Parathyroid adenoma (tissue), 2 donors: ENCODE data around the gene TIMP1.

Experiments
- H2AFZ ChIP-seq: fragments of 300-600 bp; sonication (generic); one replicate; pipeline ENCODE4 v1.7.0; 2017; ENCODE audit warnings: antibody characterized with exemption, mild to moderate bottlenecking
- H3K27ac ChIP-seq: fragments of 300-600 bp; sonication (generic); one replicate; pipeline ENCODE4 v1.7.0; 2017
- H3K27me3 ChIP-seq: fragments of 300-600 bp; sonication (generic); one replicate; pipeline ENCODE4 v1.7.0; 2017; ENCODE audit warnings: low read length; ENCODE audit not compliant: control insufficient read depth, insufficient read depth
- H3K36me3 ChIP-seq: fragments of 300-600 bp; sonication (generic); one replicate; pipeline ENCODE4 v1.7.0; 2017; ENCODE audit warnings: low read length; ENCODE audit not compliant: control insufficient read depth, insufficient read depth
- H3K4me1 ChIP-seq: fragments of 300-600 bp; sonication (generic); one replicate; pipeline ENCODE4 v1.7.0; 2017; ENCODE audit warnings: control low read depth
- H3K4me2 ChIP-seq: fragments of 300-600 bp; sonication (generic); one replicate; pipeline ENCODE4 v1.7.0; 2017; ENCODE audit warnings: low read length
- H3K4me3 ChIP-seq: fragments of 300-600 bp; sonication (generic); one replicate; pipeline ENCODE4 v1.7.0; 2017; ENCODE audit warnings: low read depth, low read length
- H3K79me2 ChIP-seq: fragments of 300-600 bp; sonication (generic); one replicate; pipeline ENCODE4 v1.7.0; 2017; ENCODE audit warnings: control low read depth
- H3K9ac ChIP-seq: fragments of 300-600 bp; sonication (generic); one replicate; pipeline ENCODE4 v1.7.0; 2017; ENCODE audit warnings: mild to moderate bottlenecking
- H3K9me3 ChIP-seq: fragments of 300-600 bp; sonication (generic); one replicate; pipeline ENCODE4 v1.7.0; 2017; ENCODE audit warnings: low read length; ENCODE audit not compliant: control insufficient read depth
- TF ChIP-seq, protein P1 (sequence below): fragments of 300-600 bp; sonication (generic); IDR thresholded peaks from one replicate; pipeline ENCODE4 v1.7.0; 2017; ENCODE audit warnings: antibody characterized with exemption, mild to moderate bottlenecking
- donor health status: primary hyperparathyroidism.

TIMP1 gene

DNA sequence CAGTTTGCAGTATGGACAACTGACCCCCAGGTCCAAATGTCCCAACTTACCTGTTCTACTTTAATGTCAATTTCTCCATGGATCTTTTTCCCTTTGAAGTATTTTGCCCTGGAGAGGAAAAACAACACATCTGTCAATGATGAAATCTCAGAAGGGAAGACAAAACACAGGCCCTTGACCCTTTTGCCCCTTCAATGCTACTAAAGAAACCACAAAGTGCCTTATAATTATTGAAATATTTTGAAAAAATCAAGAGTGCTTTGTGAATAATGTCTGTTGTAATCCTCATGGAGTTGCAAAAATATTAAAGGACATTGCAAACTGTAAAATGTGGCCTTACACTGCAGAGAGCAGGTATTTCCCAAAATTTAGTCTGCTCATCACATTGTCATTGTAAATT, 24.9 kb downstream of the TIMP1 start:
- Histone ChIP-seq H3K79me2 (no peaks in the 10 kb centered on the region), H3K9ac (no peak overlapping the region), H3K4me2 (no peak overlapping the region), H3K4me3 (no peak overlapping the region), H3K27ac (no peak overlapping the region), H3K27me3 (no peaks in the 10 kb centered on the region), H3K9me3 (no peaks in the 10 kb centered on the region), H2AFZ (no peak overlapping the region), H3K4me1 (peaks cover 6% of the 10 kb centered on the region), H3K36me3 (no peaks in the 10 kb centered on the region)
- TF ChIP-seq, protein P1, sequence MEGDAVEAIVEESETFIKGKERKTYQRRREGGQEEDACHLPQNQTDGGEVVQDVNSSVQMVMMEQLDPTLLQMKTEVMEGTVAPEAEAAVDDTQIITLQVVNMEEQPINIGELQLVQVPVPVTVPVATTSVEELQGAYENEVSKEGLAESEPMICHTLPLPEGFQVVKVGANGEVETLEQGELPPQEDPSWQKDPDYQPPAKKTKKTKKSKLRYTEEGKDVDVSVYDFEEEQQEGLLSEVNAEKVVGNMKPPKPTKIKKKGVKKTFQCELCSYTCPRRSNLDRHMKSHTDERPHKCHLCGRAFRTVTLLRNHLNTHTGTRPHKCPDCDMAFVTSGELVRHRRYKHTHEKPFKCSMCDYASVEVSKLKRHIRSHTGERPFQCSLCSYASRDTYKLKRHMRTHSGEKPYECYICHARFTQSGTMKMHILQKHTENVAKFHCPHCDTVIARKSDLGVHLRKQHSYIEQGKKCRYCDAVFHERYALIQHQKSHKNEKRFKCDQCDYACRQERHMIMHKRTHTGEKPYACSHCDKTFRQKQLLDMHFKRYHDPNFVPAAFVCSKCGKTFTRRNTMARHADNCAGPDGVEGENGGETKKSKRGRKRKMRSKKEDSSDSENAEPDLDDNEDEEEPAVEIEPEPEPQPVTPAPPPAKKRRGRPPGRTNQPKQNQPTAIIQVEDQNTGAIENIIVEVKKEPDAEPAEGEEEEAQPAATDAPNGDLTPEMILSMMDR = no peak

- no peak overlapping the region for H3K4me3 ChIP-seq
- peaks cover 6% of the 10 kb centered on the region for H3K4me1 ChIP-seq
- no peak overlapping the region for H3K27ac ChIP-seq
- no peaks in the 10 kb centered on the region for H3K36me3 ChIP-seq
- H3K79me2 ChIP-seq = no peaks in the 10 kb centered on the region
- no peaks in the 10 kb centered on the region for H3K9me3 ChIP-seq
- TF ChIP-seq, protein P1 = no peak
- H3K4me2 ChIP-seq = no peak overlapping the region
- no peak overlapping the region for H2AFZ ChIP-seq
- H3K27me3 ChIP-seq = no peaks in the 10 kb centered on the region
- H3K9ac ChIP-seq = no peak overlapping the region
Measured at GRCh38 chrX:47608130-47608810, 26.0 kb downstream of the TIMP1 start.

DNA sequence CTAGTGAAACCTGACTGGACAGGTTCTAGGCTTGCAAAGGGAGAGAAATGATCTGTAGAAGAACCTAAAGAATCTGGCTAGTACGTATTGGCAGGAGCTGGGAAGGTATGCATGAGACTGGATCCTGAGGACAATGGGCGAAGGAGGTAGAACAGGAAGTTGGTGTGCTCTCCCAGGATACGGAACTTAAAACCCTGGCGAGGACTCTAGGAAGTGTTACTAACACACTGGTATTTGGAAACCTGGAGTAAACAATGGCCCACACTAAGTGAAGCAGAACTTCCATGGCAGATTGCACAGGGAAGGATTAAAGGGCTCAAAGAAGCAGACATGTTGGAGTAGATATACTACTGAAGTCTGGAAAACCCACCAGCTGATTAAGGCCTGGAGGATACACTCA, 28.3 kb downstream of the TIMP1 start:
- Histone ChIP-seq H2AFZ (no peak overlapping the region), H3K27ac (no peak overlapping the region), H3K36me3 (no peaks in the 10 kb centered on the region), H3K4me2 (no peak overlapping the region), H3K4me1 (peaks cover 6% of the 10 kb centered on the region), H3K4me3 (no peak overlapping the region), H3K27me3 (no peaks in the 10 kb centered on the region), H3K9me3 (no peaks in the 10 kb centered on the region), H3K9ac (no peak overlapping the region), H3K79me2 (no peaks in the 10 kb centered on the region)
- TF ChIP-seq, protein P1 = no peak

- Histone ChIP-seq H3K4me2 (no peak overlapping the region), H3K79me2 (no peaks in the 10 kb centered on the region), H3K4me3 (no peak overlapping the region), H3K36me3 (no peaks in the 10 kb centered on the region), H3K27ac (no peak overlapping the region), H2AFZ (no peak overlapping the region), H3K9ac (no peak overlapping the region), H3K27me3 (no peaks in the 10 kb centered on the region), H3K9me3 (no peaks in the 10 kb centered on the region), H3K4me1 (peaks cover 6% of the 10 kb centered on the region)
- TF ChIP-seq, protein P1 = no peak
Measured at GRCh38 chrX:47611489-47611888, 29.3 kb downstream of the TIMP1 start.

DNA sequence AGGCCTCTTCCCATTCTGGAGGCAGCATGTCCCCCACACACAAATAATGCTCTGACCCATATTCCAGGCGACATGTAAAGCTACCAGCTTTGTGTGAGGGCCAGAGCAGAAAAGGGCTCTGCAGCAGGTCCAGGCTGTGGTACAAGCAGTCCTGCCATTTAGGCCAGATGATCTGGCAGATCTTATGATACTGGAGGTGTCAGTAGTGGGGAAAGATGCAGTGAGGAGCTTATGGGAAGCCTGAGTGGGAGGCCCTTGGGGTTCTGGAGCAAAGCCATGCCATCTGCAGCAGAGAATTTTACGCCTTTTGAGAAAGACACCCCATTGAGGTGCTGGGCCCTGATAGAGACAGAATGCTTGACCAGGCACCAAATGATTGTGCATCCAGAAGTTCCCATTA, 29.7 kb downstream of the TIMP1 start:
- no peaks in the 10 kb centered on the region for H3K9me3 ChIP-seq
- no peak overlapping the region for H3K27ac ChIP-seq
- H3K4me1 ChIP-seq = peaks cover 6% of the 10 kb centered on the region
- no peak overlapping the region for H2AFZ ChIP-seq
- TF ChIP-seq, protein P1 = no peak
- H3K27me3 ChIP-seq = no peaks in the 10 kb centered on the region
- H3K4me3 ChIP-seq = no peak overlapping the region
- H3K36me3 ChIP-seq = no peaks in the 10 kb centered on the region
- no peak overlapping the region for H3K4me2 ChIP-seq
- H3K9ac ChIP-seq = no peak overlapping the region
- no peaks in the 10 kb centered on the region for H3K79me2 ChIP-seq
